ENCODE results near the gene AP1B1. TPM values are rescaled to one million over a fixed set of nuclear protein-coding genes. Genes with fewer than 3 reads are reported as not detected.
"Not testable (repeated sequence)": the region's sequence is repeated elsewhere in the genome, so short reads cannot be mapped to it uniquely, and the experiment has no call there.

AP1B1 gene
- total and polyA plus RNA-seq, 2 of the 13 experiments (the other 11 are each of a cell fraction or from before 2014, with no cell fraction given) = 26.6 to 29.7 TPM

- TF ChIP-seq GMEB1 (CRISPR knock-in tag; IDR thresholded peaks at IDR 0.05; ENCODE audit: borderline replicate concordance) = no peak
- TF ChIP-seq ZNF788 (CRISPR knock-in tag; IDR thresholded peaks at IDR 0.05; ENCODE audit: borderline replicate concordance) = no peak
- TF ChIP-seq IKZF4 (CRISPR knock-in tag; IDR thresholded peaks at IDR 0.05; ENCODE audit: borderline replicate concordance, low read depth, not compliant biosample characterization) = no peak
- TF ChIP-seq PCBP2 (optimal IDR thresholded peaks at IDR 0.05; ENCODE audit: low read depth, low read length, poor library complexity, severe bottlenecking) = no peak
Measured at GRCh38 chr22:29377979-29378378, 10.4 kb downstream of the AP1B1 start (continued).

DNA sequence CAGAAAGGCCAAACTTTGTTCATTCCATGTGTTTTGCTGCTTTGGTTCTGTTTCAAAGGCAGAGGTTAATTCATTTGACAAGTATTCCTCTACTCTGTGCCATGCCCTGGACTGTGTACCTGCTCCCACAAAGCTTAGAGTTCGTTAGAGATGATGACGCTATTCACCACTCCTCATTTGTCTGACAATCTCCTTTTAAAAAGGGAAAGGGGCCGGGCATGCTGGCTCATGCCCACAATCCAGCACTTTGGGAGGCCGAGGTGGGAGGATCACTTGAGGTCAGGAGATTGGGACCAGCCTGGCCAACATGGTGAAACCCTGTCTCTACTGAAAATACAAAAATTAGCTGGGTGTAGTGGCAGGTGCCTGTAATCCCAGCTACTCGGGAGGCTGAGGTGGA lies 11.7 kb downstream of the AP1B1 start:
- H3K27me3 ChIP-seq (ENCODE audit: control insufficient read depth in 1 of 2, insufficient read depth in 2 of 2, low read length in 2 of 2); H3K4me1 ChIP-seq (ENCODE audit: insufficient read depth, low read length); CTCF ChIA-PET (ENCODE audit: low intra/inter-chr PET ratio, low total read pairs); intact Hi-C loops (cut with micrococcal nuclease; ENCODE audit: unreplicated experiment); H3K9me3 ChIP-seq (ENCODE audit: low read length); in situ Hi-C loops (cut with HindIII; ENCODE audit: extremely low pct_ligation_motif_present, low pct_unique_long_range_greater_than_20kb); H2AFZ ChIP-seq (ENCODE audit: low read length); H3K4me3 ChIP-seq (replicated peaks in 1 of 3; ENCODE audit: insufficient read depth in 1 of 3, low read depth in 2 of 3, low read length in 3 of 3); H3K27ac ChIP-seq (ENCODE audit: extremely low read length, insufficient read depth, low read length); H4K20me1 ChIP-seq (ENCODE audit: insufficient read depth, low read length); BruUV-seq (replicated peaks); H3K4me2 ChIP-seq (ENCODE audit: low read depth, low read length); POLR2A ChIA-PET; DNase-seq (ENCODE audit: low spot score); H3K79me2 ChIP-seq (ENCODE audit: insufficient read depth, low read length); FAIRE-seq; ATAC-seq; H3K9ac ChIP-seq (ENCODE audit: insufficient read depth, low read depth, low read length): not testable (repeated sequence)
- 94% methylated on average over 5 of the region's 5 CpGs for WGBS (ENCODE audit: low lambda C conversion rate)
- peaks cover 2 to 13% of the 10 kb centered on the region in 2 experiments; a peak in 2 of 5 replicates for H3K36me3 ChIP-seq (replicated peaks in 1 of 2; ENCODE audit: control insufficient read depth in 1 of 2, insufficient read depth in 2 of 2, low read length in 2 of 2)

All from HepG2 (cell line).